Activated CD4-positive, alpha-beta memory T cell treated with anti-CD3 and anti-CD28 coated beads, Interleukin-2, amount 10 ng/mL, durations not matched to agents 7 days and 5 days (primary cell): ENCODE measurements around the gene PRAMEF2. TPM values are rescaled to one million over a fixed set of nuclear protein-coding genes. Genes with fewer than 3 reads are reported as not detected.
"Not testable (repeated sequence)": the region's sequence is repeated elsewhere in the genome, so short reads cannot be mapped to it uniquely, and the experiment has no call there.

Experiments used
- CTCF ChIA-PET: fragments of 350-600 bp; sonication (Branson Sonifier 250); formaldehyde crosslinking; loops from one replicate; lab custom pipeline; 2021; ENCODE audit warnings: antibody characterized with exemption, inconsistent platforms; lab: Charles Lee
- POLR2A ChIA-PET: fragments of 350-600 bp; sonication (Branson Sonifier 250); formaldehyde crosslinking; loops from one replicate; lab custom pipeline; 2021; ENCODE audit warnings: antibody characterized with exemption; lab: Charles Lee
- DNase-seq: peaks from one replicate; pipeline ENCODE4 v3.0.0-alpha.2; 2020
- H3K27ac Mint-ChIP-seq: one replicate; pipeline ENCODE4 v1.8.0; 2021; ENCODE audit warnings: mild to moderate bottlenecking, mixed read lengths
- H3K27me3 Mint-ChIP-seq: one replicate; pipeline ENCODE4 v1.8.0; 2021; ENCODE audit warnings: mixed read lengths
- H3K36me3 Mint-ChIP-seq: one replicate; pipeline ENCODE4 v1.8.0; 2021; ENCODE audit warnings: low read depth, mixed read lengths
- H3K4me1 Mint-ChIP-seq: one replicate; pipeline ENCODE4 v1.8.0; 2021; ENCODE audit warnings: mixed read lengths
- H3K4me3 Mint-ChIP-seq: one replicate; pipeline ENCODE4 v1.8.0; 2021; ENCODE audit warnings: mild to moderate bottlenecking, mixed read lengths
- H3K9me3 Mint-ChIP-seq: one replicate; pipeline ENCODE4 v1.8.0; 2021; ENCODE audit warnings: mixed read lengths
- total RNA-seq, 2 experiments: library from RNA; stranded (reverse); gene quantifications; one replicate each; pipeline ENCODE4 v1.2.3, GENCODE V29; 2021

PRAMEF2 gene, protein sequence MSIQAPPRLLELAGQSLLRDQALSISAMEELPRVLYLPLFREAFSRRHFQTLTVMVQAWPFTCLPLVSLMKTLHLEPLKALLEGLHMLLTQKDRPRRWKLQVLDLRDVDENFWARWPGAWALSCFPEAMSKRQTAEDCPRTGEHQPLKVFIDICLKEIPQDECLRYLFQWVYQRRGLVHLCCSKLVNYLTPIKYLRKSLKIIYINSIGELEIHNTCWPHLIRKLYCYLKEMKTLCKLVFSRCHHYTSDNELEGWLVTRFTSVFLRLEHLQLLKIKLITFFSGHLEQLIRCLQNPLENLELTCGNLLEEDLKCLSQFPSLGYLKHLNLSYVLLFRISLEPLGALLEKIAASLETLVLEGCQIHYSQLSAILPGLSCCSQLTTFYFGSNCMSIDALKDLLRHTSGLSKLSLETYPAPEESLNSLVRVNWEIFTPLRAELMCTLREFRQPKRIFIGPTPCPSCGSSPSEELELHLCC
- total RNA-seq, result not detected

DNA sequence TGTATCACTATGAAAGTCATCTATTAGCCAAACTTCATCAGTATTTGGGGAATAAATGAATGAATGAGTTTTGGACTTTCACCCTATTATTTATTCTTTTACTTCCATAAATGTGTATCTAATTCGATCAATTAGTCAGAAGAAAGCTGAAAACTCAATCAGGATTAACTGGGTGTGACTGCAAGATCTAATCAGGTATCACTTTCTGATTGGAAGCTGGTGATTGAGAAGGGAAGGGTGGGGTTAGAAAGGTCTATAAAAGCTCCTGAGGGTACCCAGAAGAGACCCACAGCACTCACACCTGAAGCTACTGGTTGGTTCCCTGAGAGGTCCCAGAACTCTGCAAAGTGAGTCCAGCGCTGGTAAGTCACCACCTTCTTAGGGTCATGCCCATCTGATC is at the start of gene PRAMEF2:
TSS of gene PRAMEF2 (plus strand) at position 301 of the 400 bp plus-strand sequence. CDS start 1,924 bp downstream, outside the sequence.
- H3K36me3 Mint-ChIP-seq, H3K27me3 Mint-ChIP-seq, H3K9me3 Mint-ChIP-seq, H3K27ac Mint-ChIP-seq, DNase-seq, CTCF ChIA-PET, H3K4me3 Mint-ChIP-seq, H3K4me1 Mint-ChIP-seq, POLR2A ChIA-PET: not testable (repeated sequence)

DNA sequence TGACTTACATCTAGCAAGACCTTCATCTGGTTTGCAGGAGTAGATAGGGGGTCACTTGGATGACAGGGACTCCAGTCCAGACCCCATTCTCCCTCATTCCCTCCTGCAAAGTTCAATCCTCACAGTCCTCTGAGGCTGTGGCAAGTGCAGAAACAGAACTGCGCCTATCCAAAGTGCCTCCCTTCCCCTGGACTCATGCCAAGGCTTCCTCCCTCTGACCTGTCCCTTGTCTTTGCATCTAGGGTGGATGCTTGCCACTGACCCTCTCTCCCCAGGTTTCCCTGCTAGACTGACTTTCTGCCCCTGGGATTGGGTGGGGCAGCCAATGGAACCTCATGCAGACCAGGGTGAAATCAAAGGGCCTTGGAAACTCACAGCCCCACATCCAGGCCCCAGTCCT is 47.0 kb upstream of the PRAMEF2 start:
- ChIA-PET POLR2A (no interaction called here), CTCF (no interaction called here)
- H3K27me3 Mint-ChIP-seq, result peaks cover 5% of the 10 kb centered on the region
- no peaks in the 10 kb centered on the region for H3K4me1 Mint-ChIP-seq
- no peak overlapping the region for H3K27ac Mint-ChIP-seq
- peaks cover 3% of the 10 kb centered on the region for H3K9me3 Mint-ChIP-seq
- H3K36me3 Mint-ChIP-seq, result no peaks in the 10 kb centered on the region
- no peak for DNase-seq
- no peak overlapping the region for H3K4me3 Mint-ChIP-seq

DNA sequence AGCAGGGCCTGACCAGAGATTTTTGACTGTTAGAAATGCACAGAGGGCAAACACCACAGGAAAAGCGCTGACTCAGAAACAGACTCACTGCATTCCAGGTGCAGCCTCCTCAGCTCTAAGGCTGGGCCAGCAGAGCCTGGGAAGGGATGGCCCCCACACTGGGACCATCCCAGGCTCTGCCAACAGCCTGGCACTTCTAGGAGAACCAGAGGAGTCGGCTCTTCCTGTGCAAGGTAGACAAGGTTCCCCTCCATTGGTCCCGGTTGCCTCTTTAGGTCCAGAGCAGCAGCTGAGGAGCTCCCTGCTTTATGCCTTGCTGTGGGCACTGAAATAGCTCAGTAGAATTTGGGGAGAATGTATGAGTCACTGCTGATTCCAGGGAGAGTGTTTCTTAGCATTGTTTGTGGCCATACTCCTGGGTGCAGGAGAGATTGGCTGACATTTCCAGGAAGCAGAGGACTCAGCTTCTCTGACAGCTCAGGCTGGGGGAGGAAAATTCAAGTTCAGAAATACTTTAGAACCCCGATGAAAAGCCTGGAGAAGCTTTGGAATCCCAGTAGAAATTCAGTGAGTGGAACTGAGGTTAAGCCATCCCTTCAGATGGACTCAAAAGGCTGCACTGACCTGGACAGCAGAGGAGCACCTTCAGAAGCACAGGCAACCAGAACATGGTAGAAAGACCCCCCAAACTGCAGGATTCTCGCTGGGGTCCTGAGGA is 46.0 kb upstream of the PRAMEF2 start:
- CTCF ChIA-PET, result no interaction called here
- H3K27me3 Mint-ChIP-seq, result peaks cover 2% of the 10 kb centered on the region
- H3K36me3 Mint-ChIP-seq, result no peaks in the 10 kb centered on the region
- H3K4me3 Mint-ChIP-seq, result no peak overlapping the region
- POLR2A ChIA-PET, result no interaction called here
- H3K27ac Mint-ChIP-seq, result no peak overlapping the region
- H3K9me3 Mint-ChIP-seq, result no peaks in the 10 kb centered on the region
- no peak for DNase-seq
- no peaks in the 10 kb centered on the region for H3K4me1 Mint-ChIP-seq

DNA sequence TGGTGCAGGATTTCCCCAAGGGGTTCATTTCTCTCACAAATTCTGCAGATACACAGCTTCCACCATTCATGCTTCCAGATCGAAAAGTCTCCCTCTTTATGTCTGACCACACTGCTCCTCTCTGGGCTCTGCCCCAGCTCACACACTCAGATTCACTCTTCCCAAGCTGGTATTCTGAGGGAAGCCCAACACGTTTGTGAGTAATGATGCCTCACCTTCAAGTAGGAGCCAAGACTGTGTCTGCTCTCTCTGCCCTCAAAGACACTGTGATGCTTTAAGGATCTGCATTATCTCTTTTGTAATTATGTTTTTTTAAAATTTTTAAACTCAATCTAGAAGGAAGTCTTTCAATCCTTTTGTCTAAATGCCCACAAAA is 45.5 kb upstream of the PRAMEF2 start:
- Mint-ChIP-seq H3K4me3 (no peak overlapping the region), H3K27me3 (peaks cover 4% of the 10 kb centered on the region), H3K4me1 (no peaks in the 10 kb centered on the region), H3K36me3 (no peaks in the 10 kb centered on the region), H3K27ac (no peak overlapping the region), H3K9me3 (no peaks in the 10 kb centered on the region)
- DNase-seq, result no peak
- ChIA-PET CTCF (no interaction called here), POLR2A (no interaction called here)

DNA sequence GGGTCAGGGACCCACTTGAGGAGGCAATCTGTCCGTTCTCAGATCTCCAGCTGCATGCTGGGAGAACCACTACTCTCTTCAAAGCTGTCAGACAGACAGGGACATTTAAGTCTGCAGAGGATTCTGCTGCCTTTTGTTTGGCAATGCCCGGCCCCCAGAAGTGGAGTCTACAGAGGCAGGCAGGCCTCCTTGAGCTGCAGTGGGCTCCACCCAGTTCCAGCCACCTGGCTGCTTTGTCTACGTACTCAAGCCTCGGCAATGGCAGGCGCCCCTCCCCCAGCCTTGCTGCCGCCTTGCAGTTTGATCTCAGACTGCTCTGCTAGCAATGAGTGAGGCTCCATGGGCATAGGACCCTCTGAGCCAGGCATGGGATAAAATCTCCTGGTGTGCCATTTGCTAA is 37.8 kb upstream of the PRAMEF2 start:
- H3K4me1 Mint-ChIP-seq, H3K27ac Mint-ChIP-seq: not testable (repeated sequence)

DNA sequence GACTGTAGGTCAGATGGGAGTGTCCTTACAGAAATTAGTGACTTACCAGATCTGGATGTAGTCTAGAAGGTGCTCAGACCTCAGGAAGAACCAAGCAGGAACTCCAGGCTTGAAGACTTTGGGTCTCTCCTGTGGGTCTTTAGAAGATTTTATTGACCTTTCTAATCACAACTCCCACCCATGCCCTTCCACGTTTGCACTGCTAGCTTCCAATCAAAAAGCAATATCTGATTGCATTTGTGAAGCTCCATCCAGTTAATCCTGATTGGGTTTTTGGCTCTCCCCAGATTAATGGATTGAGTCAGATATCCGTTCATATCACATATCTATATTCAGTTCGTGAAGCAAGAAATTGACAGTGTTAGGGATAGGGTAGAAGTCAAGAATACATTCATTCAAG is 25.6 kb upstream of the PRAMEF2 start, which contains the start of gene PRAMEF11:
TSS of gene PRAMEF11 (minus strand) at position 101 of the 400 bp plus-strand sequence. CDS start 2,621 bp downstream, outside the sequence.
- POLR2A ChIA-PET, H3K4me1 Mint-ChIP-seq, DNase-seq, CTCF ChIA-PET, H3K9me3 Mint-ChIP-seq, H3K27ac Mint-ChIP-seq, H3K4me3 Mint-ChIP-seq, H3K27me3 Mint-ChIP-seq, H3K36me3 Mint-ChIP-seq: not testable (repeated sequence)

More for the DNA sequence above, 37.8 kb upstream of the PRAMEF2 start:
- H3K27me3 Mint-ChIP-seq, result peaks cover 16% of the 10 kb centered on the region
- H3K4me3 Mint-ChIP-seq, H3K36me3 Mint-ChIP-seq, CTCF ChIA-PET, DNase-seq, H3K9me3 Mint-ChIP-seq, POLR2A ChIA-PET: not testable (repeated sequence)

DNA sequence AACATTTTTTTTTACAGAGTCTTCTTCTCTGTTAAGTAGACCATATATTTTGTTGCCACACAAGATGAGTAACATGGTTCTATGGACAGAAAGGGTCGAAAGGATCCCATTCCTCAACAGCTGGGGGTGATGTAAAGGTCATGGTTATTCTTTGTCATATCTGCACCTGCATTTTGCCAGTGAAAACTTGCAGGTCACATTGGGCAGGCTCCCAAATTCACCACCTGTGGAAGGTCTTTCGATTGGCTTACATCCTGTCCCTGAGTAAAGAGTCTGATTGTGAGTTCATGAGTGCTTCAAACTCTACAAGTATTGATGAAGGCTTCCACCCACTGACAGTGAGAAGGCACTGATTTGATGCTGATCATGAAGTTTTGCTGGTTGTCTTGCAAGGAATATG is 23.6 kb upstream of the PRAMEF2 start:
- H3K9me3 Mint-ChIP-seq, H3K4me1 Mint-ChIP-seq, H3K27ac Mint-ChIP-seq, DNase-seq, POLR2A ChIA-PET, H3K36me3 Mint-ChIP-seq, H3K27me3 Mint-ChIP-seq, CTCF ChIA-PET, H3K4me3 Mint-ChIP-seq: not testable (repeated sequence)

DNA sequence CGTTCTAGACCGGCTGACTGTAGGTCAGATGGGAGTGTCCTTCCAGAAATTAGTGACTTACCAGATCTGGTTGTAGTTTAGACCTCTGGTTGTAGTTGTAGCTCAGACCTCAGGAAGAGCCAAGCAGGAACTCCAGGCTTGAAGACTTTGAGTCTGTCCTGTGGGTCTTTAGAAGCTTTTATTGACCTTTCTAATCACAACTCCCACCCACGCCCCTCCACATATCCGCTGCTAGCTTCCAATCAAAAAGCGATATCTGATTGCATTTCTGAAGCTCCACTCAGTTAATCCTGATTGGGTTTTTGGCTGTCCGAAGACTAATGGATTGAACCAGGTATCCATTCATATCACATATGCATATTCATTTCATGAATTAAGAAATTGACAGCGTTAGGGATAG is 8.3 kb upstream of the PRAMEF2 start, which contains the start of gene HNRNPCL1:
TSS of gene HNRNPCL1 (minus strand) at position 101 of the 400 bp plus-strand sequence. CDS start 431 bp downstream, outside the sequence.
- H3K27ac Mint-ChIP-seq, H3K4me3 Mint-ChIP-seq, CTCF ChIA-PET, H3K9me3 Mint-ChIP-seq, H3K36me3 Mint-ChIP-seq, H3K27me3 Mint-ChIP-seq, POLR2A ChIA-PET, H3K4me1 Mint-ChIP-seq, DNase-seq: not testable (repeated sequence)

DNA sequence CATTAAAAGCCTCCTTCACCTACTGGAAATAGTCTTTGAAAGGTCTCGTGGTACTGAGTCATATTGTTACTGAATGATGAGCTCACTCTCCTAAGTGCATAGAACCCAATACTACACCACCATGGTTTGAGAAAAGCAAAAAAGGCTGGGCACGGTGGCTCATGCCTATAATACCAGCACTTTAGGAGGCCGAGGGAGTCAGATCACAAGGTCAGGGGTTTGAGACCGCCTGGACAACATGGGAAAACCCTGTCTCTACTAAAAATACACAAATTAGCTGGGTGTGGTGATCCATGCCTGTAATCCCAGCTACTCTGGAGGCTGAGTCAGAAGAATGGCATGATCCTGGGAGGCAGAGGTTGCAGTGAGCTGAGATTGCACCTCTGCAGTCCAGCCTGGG is 5.1 kb upstream of the PRAMEF2 start:
- Mint-ChIP-seq H3K27ac (no peak overlapping the region), H3K27me3 (no peaks in the 10 kb centered on the region), H3K36me3 (no peaks in the 10 kb centered on the region), H3K4me3 (no peak overlapping the region), H3K9me3 (no peaks in the 10 kb centered on the region), H3K4me1 (no peaks in the 10 kb centered on the region)
- no peak for DNase-seq
- ChIA-PET POLR2A (no interaction called here), CTCF (no interaction called here)

DNA sequence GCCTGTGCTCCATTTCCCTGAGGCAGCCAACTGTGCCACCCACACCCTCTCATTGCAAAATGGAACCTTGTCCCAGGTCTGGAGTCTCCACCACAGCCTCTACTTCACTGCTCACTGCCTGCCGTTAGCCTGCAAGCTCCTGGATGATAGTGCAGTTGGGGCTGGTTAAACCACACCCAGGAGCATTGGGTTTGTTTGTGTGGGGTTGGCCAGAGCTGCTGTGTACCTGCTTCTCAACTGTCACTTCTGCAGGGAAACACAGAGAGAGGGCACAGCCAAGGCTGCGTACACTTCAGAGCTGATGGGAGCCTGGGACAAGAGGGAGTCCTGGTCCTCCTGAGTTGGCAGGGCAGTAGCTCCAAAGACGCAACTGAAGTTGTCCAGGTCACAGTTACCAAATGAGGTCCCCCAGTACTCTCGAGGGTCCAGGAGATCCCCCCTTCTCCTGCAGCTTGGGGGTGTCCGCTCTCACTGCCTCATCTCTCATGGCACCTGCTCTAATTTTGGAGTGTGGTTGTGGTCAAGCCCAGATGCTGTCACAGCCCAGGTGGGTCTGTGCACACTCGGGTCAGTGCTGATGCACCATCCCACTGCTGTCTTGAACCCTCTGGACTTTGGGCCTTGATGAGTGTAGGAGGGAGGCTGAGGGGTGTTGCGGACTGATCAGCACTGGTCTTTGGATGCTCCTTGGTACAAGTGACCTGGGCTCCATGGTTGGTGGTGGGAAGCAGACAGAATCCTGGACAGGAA is 6.4 kb downstream of the PRAMEF2 start:
- CTCF ChIA-PET, H3K36me3 Mint-ChIP-seq, POLR2A ChIA-PET: not testable (repeated sequence)

DNA sequence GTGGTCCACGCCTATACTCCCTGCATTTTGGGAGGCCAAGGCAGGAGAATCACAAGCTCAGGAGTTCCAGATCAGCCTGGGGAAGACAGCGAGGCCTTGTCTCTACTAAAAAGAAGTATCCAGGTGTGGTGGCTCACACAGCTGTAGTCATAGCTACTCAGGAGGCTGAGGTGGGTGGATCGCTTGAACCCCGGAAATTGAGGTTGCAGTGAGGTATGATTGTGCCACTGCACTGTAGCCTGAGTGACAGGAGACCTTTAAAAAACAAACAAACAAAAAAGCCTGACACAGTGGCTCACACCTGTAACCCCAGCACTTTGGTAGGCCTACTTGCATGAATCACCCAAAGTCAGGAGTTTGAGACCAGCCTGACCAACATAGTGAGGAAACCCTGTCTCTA is 21.6 kb downstream of the PRAMEF2 start:
- H3K9me3 Mint-ChIP-seq, CTCF ChIA-PET, POLR2A ChIA-PET, H3K27ac Mint-ChIP-seq, DNase-seq, H3K4me3 Mint-ChIP-seq, H3K27me3 Mint-ChIP-seq, H3K36me3 Mint-ChIP-seq, H3K4me1 Mint-ChIP-seq: not testable (repeated sequence)

More for the DNA sequence above, 6.4 kb downstream of the PRAMEF2 start:
- not testable (repeated sequence) for H3K27ac Mint-ChIP-seq, H3K4me3 Mint-ChIP-seq, H3K9me3 Mint-ChIP-seq, H3K4me1 Mint-ChIP-seq, H3K27me3 Mint-ChIP-seq, DNase-seq

DNA sequence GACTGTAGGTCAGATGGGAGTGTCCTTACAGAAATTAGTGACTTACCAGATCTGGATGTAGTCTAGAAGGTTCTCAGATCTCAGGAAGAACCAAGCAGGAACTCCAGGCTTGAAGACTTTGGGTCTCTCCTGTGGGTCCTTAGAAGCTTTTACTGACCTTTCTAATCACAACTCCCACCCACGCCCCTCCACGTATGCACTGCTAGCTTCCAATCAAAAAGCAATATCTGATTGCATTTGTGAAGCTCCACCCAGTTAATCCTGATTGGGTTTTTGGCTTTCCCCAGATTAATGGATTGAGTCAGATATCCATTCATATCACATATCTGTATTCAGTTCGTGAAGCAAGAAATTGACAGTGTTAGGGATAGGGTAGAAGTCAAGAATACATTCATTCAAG is 29.2 kb downstream of the PRAMEF2 start, which contains the start of gene PRAMEF4:
TSS of gene PRAMEF4 (minus strand) at position 101 of the 400 bp plus-strand sequence. CDS start 2,807 bp downstream, outside the sequence.
- POLR2A ChIA-PET, H3K27me3 Mint-ChIP-seq, H3K9me3 Mint-ChIP-seq, DNase-seq, CTCF ChIA-PET, H3K4me1 Mint-ChIP-seq, H3K27ac Mint-ChIP-seq, H3K36me3 Mint-ChIP-seq, H3K4me3 Mint-ChIP-seq: not testable (repeated sequence)

DNA sequence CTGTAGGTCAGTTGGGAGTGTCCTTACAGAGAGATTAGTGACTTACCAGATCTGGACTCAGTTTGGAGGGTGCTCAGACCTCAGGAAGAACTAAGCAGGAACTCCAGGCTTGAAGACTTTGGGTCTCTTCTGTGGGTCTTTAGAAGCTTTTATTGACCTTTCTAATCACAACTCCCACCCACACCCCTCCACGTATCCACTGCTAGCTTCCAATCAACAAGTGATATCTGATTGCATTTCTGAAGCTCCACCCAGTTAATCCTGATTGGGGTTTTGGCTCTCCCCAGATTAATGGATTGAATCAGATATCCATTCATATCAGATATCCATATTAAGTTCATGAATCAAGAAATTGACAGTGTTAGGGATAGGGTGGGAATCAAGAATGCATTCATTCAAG is 41.3 kb downstream of the PRAMEF2 start, which contains the start of gene PRAMEF10:
TSS of gene PRAMEF10 (minus strand) at position 101 of the 400 bp plus-strand sequence. CDS start 2,423 bp downstream, outside the sequence.
- H3K27me3 Mint-ChIP-seq, DNase-seq, POLR2A ChIA-PET: not testable (repeated sequence)

More for the DNA sequence above, 41.3 kb downstream of the PRAMEF2 start, which contains the start of gene PRAMEF10:
- H3K27ac Mint-ChIP-seq, H3K4me1 Mint-ChIP-seq, CTCF ChIA-PET, H3K4me3 Mint-ChIP-seq, H3K9me3 Mint-ChIP-seq, H3K36me3 Mint-ChIP-seq: not testable (repeated sequence)
